GM18526 (cell line): ENCODE results near the gene MAP2K7.

Source experiments
- POLR2A ChIP-seq: IDR thresholded peaks from 3 replicates; pipeline ENCODE4 v1.6.1; 2011; ENCODE audit not compliant: insufficient read length; ENCODE audit errors: extremely low read depth

MAP2K7 gene

GRCh38 chr19:7894612-7895309 lies 8.9 kb upstream of the MAP2K7 start:
- no peak for TF ChIP-seq POLR2A

- TF ChIP-seq POLR2A: no peak
Observed at GRCh38 chr19:7895565-7895964, 8.1 kb upstream of the MAP2K7 start.

- no peak for TF ChIP-seq POLR2A
Observed at GRCh38 chr19:7897292-7897691, 6.4 kb upstream of the MAP2K7 start.

- TF ChIP-seq POLR2A: no peak
Observed at GRCh38 chr19:7898967-7899366, 4.7 kb upstream of the MAP2K7 start.

- no peak for TF ChIP-seq POLR2A
Observed at GRCh38 chr19:7899751-7900378, 3.8 kb upstream of the MAP2K7 start.

- TF ChIP-seq POLR2A: no peak
Observed at GRCh38 chr19:7900401-7900870, 3.2 kb upstream of the MAP2K7 start.

GRCh38 chr19:7900931-7901330 lies 2.7 kb upstream of the MAP2K7 start:
- no peak for TF ChIP-seq POLR2A

- no peak for TF ChIP-seq POLR2A
Observed at GRCh38 chr19:7901337-7901736, 2.3 kb upstream of the MAP2K7 start.

- no peak for TF ChIP-seq POLR2A
Observed at GRCh38 chr19:7902796-7903243, 857 bp upstream of the MAP2K7 start.

GRCh38 chr19:7904074-7905020 lies 670 bp downstream of the MAP2K7 start:
- peak; percentile 44 for TF ChIP-seq POLR2A

- TF ChIP-seq POLR2A: no peak
Observed at GRCh38 chr19:7905268-7905667, 1.6 kb downstream of the MAP2K7 start.

GRCh38 chr19:7905859-7906258 lies 2.2 kb downstream of the MAP2K7 start:
- no peak for TF ChIP-seq POLR2A

- no peak for TF ChIP-seq POLR2A
Observed at GRCh38 chr19:7907122-7907521, 3.4 kb downstream of the MAP2K7 start.

- TF ChIP-seq POLR2A: no peak
Observed at GRCh38 chr19:7907544-7907943, 3.9 kb downstream of the MAP2K7 start.

- TF ChIP-seq POLR2A: no peak
Observed at GRCh38 chr19:7908078-7908699, 4.5 kb downstream of the MAP2K7 start.

- no peak for TF ChIP-seq POLR2A
Observed at GRCh38 chr19:7908742-7909461, 5.2 kb downstream of the MAP2K7 start.
